Measurements from ENCODE around the gene LCT.

GRCh38 chr2:135851858-135852257, 14.9 kb upstream of the LCT start:
- TF ChIP-seq POLR2A (IDR thresholded peaks at IDR 0.05) (no peak), CTCF (IDR thresholded peaks at IDR 0.05) (no peak)
